Activated T-cell treated with anti-CD3 and anti-CD28 coated beads for 48 hours (primary cell): Measurements from ENCODE around the gene AKAP13.

Source experiments
- DNase-seq: peaks from one replicate; pipeline ENCODE4 v3.0.0-alpha.2; 2020; ENCODE audit warnings: low read depth

The AKAP13 gene

DNA sequence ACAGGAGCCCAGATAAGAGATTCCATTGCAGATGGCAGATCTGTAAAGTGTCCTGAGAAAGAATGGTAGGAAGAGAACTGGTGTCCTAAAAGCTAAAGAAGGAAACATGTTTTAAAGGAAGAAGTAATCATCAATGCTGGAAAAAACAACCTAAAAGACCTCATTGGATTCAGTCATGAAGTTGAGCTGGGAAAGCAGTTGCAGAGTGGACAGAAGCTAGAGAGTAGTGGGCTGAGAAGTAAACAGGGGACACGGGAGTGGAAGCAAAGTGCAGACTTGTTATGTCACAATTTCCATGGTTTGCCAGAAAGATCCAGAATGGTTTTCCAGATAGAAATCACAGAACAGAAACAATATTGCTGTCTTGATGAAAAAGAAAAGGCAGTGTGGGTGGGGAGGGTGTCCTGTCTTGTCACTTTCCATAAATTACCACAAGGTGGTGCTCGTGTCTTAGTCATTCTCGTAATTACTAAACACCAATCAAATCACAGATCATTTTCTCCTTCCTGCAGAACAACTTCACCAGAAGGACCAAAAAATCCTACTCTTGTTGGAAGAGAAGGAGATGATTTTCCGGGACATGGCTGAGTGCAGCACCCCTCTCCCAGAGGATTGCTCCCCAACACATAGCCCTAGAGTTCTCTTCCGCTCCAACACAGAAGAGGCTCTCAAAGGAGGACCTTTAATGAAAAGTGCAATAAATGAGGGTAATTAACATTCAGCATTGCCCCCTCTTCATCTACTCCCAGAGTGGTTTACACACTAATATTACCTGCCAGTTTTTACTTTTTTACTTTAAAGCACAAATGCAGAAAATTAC, 349.8 kb downstream of the AKAP13 start:
- DNase-seq: no peak

DNA sequence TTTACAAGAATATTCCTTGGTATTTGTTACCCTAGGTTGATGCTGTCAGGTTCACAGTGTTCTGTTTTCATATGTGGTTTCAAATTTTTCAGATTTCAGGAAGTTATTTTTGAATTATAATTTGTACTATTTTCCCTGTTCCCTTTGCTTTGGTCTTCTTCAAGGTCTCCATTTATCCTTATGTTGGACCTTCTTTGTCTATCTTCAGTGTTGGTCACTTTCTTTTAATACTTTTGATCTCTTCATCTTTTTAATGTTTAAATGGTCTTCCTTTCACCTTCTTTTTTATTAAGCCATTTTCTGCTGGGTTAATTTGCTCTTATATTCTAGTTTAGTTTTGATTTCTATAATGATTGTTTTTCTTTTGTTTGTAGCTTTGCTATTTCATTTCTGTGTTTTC, 353.0 kb downstream of the AKAP13 start:
- DNase-seq: no peak

DNA sequence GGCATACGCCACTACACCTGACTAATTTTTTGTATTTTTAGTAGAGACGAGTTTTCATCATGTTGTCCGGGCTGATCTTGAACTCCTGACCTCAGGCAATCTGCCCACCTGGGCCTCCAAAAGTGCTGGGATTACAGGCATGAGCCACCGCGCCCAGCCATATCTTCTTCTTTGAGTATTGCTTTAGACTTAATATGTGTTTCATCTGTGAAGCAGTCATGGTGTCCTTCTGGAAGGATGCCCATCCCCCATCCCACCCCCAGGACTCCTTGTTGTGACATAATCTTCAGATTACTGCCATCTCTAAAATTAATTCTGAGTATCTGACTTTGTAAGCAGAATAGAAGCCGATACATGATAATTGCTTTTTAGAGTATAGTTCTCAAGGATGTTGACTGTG, 356.7 kb downstream of the AKAP13 start:
- DNase-seq: no peak

DNA sequence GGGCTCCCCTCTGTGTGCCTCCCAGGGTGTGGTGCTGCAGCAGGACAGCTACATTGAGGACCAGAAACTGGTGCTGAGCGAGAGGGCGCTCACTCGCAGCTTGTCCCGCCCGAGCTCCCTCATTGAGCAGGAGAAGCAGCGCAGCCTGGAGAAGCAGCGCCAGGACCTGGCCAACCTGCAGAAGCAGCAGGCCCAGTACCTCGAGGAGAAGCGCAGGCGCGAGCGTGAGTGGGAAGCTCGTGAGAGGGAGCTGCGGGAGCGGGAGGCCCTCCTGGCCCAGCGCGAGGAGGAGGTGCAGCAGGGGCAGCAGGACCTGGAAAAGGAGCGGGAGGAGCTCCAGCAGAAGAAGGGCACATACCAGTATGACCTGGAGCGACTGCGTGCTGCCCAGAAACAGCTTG, 360.6 kb downstream of the AKAP13 start:
- no peak for DNase-seq

DNA sequence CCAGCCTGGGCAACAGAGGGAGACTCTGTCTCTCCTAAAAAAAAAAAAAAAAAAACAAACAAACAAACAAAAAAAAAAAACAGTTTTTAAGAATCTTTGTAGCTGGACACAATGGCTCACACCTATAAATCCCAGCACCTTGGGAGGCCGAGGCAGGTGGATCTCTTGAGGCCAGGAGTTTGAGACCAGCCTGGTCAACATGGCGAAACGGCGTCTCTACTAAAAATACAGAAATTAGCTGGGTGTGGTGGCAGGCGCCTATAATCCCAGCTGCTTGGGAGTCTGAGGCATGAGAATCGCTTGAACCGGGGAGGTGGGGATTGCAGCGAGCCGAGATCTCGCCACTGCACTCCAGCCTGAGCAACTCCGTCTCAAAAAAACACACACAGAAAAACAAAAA, 361.3 kb downstream of the AKAP13 start:
- no peak for DNase-seq

DNA sequence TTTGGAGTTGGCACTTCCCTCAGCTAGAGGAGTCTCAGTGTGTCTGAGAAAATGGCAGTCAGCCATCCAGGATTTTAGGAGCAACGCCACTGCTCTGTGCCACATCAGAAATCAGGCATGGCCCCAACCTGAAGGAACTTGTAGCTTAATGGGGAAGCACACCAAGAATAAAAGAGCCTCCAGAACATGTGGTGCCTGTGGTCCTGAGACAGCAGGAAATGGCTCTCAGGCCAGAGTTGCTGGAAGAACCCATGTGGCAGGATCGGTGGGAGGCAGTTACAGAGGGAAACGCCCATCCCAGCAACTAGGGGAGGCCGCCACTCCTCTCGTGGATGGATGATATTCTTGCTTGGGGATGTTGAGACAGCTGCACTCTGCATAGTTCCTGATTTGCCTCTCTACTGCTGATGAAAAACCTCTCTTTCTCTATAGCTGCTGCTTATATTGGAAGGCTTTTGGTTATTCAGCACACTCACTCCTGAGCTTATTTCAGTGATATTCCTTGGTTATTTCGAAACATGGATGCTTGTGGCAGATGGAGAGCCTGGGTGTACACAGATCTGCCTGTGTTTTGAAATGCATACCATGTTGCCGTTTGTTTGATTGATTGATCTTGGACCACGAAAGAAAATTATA, 361.9 kb downstream of the AKAP13 start:
- no peak for DNase-seq

DNA sequence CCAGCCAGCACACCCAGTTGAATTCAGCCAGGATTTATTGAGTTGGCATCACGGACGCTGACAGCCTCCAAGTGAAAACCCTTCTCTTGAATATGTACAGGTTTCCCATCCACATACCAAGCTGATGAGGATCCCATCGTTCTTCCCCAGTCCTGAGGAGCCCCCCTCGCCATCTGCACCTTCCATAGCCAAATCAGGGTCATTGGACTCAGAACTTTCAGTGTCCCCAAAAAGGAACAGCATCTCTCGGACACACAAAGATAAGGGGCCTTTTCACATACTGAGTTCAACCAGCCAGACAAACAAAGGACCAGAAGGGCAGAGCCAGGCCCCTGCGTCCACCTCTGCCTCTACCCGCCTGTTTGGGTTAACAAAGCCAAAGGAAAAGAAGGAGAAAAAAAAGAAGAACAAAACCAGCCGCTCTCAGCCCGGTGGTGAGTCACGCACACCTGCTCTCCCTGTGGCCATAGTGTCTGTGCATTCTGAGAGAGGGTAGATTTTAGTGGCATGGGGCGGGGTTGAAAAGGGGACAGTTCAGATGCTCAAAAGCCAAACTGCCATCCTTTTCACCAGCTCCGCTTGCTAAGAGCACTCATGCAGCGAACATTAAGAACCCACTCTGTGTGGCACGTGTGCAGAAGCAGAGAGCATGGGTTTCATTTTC, 363.1 kb downstream of the AKAP13 start:
- DNase-seq: no peak

DNA sequence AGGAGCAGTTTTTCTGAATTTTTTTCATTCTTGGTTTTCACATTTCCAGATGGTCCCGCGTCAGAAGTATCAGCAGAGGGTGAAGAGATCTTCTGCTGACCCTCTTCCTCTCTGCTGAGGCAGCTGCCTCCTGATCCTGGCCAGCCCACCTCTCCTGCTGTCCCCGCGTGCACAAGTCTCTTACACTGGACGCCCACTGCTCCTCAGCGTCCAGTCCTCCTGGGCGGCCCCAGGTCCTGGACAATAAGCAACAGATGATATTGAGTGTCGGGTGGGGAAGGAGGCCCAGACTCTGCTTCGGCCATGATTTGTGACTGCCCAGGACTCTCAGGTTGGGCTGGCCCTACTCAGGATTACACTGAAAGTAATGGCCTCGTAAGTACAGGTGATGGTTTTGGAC, 364.2 kb downstream of the AKAP13 start:
- DNase-seq: no peak

DNA sequence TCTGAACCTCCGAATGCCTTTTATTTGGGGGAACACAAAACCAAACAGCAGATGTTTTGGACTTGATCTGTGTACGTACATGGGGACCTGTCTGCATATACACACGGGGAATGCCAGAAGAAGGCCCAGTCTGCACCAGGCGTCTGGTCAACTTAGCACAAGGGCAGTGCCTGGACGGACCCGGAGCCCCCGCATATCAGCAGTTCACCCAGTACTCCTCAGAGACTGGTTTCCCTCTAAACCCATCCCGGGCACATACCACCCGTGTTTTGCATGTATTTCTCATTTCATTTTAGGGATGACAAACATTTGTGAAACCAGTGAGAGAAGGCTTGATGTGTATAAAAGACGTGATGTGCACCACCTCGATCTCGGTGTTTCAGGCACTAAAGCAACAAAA, 364.6 kb downstream of the AKAP13 start:
- DNase-seq: no peak

DNA sequence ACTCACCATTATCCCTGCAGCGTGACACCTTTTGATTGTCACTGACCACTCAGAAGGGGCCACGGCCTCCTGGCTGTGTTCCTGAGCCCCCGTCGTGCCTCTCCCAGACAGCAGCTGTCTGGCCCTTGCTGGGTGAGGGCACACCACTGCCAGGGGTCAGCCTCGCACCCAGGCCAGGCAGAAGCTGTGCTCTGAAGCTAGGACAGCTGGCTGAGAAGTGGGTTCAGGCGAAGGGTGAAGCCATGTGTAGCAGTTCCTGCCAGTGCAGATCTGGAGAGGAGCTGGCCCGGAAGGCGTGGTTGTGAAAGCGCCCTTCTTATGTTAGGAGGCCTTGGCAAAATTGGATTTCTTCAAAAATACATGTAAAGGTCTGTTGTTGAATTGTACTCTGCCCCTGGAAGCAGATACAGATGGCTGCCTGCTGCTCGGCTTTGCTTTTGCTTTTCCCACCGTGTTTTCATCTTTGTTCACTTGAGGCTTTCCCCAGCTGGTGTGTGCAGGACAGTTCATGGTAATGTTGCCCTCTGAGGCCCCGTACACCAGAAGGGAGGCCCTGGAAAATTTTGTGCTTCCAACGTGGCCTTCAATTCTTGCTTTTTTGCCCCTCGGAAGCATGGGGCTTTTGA, 365.2 kb downstream of the AKAP13 start:
- no peak for DNase-seq

DNA sequence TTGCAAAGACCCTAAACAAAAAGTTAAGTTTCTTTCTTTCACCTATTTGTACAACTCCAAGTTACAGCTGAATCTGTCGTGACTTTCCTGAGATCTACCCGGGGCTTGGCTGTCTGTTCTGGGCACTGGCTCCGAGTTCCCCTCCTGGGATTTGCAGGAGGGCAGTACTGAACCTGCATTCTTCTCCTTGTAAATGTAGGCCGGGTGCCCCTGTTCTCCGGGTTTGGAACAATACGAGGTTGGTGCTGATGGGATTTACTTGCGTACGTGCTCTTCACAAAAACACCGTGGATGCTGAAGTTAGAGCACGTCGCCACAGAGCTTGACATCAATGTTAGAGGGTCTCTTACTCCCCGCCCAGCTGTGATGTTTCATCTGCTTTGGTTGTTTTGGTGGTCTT, 366.2 kb downstream of the AKAP13 start:
- DNase-seq: no peak

DNA sequence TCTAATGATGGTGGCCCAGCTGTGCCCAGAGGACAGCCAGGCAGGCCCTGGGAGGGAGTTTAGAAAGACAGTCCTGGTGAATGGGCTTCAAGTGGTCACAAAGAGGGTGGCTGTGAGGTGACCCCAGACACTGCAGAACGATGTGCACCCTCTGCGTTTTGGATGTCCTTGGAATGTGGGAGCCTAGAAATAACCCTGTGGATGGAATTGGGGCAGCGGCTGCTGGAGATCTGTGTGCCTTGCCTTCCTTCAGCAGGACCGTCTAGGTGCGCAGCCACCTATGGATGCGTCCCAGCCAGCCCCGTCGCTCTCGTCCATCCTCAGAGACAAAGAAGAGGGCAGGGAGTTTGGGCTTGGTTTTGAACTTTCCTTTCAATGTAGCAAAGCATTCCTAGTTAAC, 367.8 kb downstream of the AKAP13 start:
- no peak for DNase-seq

DNA sequence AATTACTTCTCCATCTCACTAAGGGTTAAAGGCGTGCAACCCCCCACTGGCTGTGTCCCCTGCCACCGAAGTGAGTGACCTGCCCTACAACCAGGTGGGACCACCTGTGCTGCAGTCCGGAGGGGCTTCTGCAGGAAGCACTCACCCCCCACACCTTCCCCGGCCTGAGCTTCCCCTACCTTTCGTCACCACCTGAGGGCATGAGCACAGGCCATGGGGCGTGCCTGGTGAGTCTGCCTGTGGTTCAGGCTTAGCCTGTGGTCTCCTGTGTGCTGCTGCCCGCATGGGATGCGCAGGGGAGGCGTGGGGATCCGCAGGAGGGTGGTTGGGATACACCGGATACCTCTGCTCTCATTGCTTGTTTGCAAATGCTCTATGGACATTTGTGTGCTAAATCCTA, 368.3 kb downstream of the AKAP13 start:
- DNase-seq: no peak

DNA sequence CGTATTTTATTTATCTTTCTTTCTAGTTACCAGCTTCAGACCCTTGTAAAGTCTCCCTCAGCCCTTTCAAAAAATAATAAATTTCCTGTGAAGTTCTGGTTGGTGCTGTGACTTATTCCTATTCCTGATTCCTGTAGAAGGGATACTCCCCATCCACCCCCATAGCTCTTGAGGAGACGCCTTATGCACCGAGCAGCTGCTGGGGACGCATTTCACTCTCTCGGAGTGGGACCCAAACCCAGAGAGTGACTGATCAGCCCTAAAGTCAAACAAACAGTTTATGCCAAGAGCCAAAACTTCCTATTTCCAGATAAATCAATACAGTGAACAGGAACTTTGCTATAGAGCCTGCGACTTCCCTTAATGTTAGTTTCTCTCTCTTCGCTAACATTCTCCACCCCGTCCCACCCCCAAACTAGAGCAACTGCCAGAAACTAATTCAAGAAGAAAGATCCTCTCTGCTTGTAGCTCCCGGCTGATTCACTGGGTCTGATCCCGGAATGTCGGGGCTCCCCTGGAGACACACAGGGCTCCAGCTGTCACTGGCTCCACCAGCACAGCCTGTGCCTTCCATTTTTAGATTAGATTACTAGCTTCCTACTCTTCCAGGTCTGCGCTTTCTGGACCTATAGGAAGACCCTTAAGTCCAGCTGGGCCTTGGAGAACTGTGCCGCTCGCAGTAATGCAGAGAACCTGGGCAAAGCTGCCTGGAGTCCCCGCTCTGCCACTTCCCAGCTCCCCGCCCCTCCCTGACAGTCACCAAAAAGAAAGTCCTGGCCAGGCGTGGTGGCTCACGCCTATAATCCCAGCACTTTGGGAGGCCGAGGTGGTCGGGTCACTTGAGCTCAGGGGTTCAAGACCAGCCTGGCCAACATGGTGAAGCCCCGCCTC, 369.1 kb downstream of the AKAP13 start:
- no peak for DNase-seq

DNA sequence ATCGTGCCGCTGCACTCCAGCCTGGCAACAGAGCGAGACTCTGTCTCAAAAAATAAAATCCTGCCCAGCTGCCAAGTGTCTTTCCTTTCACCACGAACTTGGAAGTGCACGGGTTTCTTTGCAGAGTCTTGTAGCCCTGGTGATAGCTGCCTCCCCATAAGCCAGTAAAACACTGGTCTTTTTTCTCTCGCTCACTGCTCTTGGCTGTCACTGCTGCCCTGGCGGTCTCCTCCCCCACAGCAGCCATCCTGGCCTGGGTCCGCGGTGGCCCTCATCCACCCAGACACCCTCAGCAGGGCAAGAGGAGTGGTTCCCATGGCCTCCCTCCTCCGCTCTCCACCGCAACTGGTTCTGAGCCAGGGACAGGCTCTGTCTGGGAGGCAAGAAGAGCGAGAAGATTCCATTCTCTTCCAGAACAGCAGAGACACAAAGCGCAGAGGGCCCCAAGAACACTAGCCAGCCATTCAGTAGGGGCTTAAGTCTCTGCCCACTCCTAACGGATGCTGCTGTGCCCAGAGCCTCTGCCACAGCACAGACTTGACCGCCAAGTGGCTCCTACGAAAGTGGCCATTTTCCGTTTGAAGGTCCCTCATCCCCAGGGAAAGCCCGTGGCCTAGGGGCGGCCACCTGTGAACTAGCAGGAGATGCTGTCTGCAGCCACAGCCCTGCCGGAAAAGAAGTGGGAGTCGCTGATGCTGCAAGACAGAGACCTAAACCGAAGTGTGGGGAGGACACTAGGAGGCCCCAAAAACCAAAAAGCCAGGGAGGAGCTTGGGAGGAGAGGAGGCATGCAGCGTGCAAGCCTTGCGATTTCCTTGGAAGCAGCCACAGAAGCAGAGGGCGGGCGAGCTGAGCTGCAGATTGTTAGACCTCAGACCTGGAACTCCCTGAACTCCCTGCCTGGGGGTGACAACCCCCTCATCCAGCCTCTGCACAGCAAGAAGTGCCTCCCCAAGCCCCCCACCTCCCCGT, 370.2 kb downstream of the AKAP13 start:
- DNase-seq: no peak

DNA sequence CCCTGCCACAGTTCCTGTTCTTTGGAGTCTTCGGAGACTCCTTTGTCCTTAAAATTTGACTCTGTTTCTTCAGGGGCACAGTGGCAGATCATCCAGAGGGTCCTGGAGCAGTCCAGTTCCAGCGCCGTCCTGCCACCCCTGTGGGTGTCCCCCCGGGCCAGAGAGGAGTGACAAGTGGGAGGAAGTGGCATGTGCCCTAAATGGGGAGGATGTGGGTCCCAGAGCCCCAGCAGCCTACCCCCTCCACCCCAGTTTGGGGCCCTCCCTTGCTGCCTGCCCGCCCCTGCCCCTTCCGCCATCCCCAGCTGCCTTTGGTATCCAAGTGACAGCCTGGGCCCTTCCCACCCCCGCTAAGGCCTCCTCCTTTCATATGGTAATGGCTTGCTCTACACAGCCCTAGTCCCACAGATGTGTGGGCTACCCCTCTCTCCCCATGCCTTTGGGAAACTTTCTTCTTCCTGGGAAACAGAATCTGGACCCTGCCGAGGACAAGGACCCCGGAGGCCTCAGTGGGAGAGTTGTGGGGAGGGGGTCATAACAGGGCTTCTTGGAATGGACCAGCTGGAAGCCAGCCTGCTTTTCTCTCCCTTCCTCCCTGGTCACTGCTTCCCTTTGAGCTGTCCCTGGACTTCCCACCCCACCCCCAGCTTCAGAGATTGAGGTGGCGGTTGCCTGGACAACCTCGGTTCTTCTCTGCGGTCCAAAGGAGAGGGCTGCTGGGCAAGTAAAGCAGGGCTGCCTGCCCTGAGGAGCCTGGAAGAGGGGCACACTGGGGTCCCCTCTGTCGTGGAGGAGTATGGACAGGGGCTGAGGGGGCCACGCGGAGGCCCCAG, 371.1 kb downstream of the AKAP13 start:
- DNase-seq: no peak

DNA sequence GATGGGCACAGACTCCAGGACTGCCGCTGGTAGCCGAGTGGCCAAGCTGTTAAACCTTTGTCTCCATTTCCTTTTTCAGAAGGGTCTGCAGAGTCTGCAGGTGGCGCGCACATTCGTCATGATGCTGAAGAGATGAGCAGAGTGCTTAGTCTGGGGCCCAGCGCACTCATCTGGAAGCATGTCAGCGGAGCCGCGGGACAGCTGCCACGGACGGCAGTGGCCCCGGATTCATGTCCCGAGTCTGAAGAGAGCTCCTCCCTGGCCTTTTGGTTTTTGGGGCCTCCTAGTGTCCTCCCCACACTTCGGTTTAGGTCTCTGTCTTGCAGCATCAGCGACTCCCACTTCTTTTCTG, 371.7 kb downstream of the AKAP13 start:
- no peak for DNase-seq

DNA sequence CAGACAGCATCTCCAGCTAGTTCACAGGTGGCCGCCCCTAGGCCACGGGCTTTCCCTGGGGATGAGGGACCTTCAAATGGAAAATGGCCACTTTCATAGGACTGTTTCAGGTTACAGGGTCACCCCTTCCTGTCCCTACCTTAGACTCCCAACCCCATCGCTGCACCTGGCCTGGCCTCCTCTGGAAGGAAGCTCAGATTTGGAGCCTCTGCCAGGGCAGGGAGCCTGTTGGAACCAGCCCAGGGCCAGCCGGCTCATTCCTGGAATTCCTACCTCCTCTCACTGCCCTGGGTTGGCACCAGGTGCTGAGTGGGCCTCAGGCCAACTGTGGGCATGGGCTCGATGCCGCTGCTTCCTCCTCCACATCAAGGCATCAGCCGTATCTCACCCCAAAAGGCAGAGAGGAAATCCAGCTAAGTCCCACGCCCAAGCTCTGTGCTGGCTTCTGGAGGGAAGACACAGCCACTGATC, 372.1 kb downstream of the AKAP13 start:
- no peak for DNase-seq

DNA sequence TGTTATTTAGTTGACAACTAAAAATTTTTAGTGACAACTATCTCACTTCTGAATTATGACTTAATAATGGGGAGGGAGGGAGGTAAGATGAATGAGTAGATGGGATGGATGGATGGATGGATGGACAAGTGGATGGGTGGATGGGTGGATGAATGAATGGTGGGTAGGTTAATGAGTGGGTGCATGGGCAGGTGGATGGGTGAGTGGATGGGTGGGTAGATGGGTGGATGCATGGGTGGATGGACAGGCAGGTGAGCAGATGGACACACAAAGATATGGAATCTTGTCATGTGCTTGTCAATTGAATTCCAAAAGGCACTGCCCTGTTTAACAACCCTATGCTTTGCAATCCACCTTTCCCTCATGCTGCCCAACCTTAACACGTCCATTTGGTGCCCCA, 372.9 kb downstream of the AKAP13 start:
- no peak for DNase-seq
